Heart left ventricle (tissue), 16 donors: ENCODE results near the gene C7orf57. TPM values are rescaled to one million over a fixed set of nuclear protein-coding genes. Genes with fewer than 3 reads are reported as not detected.

Experiments
- ATAC-seq, 4 donors: fragments of 200-7000 bp; cut with Tn5 transposase; one replicate each; pipeline ENCODE4 v1.9.1; 2020 to 2022; ENCODE audit warnings: moderate library complexity in 4 of 4, mild to moderate bottlenecking in 3 of 4, moderate number of reproducible peaks in 1 of 4
- DNase-seq, 5 donors: peaks; one replicate each; pipeline ENCODE4 v3.0.0-alpha.2; 2020
- H3K27ac ChIP-seq, 12 donors: fragments of 200-600 bp; sonication (generic) in 4 of 12; one replicate each; pipeline versions ENCODE4 v1.5.0 to v1.8.0; 2016 to 2022; ENCODE audit warnings: mild to moderate bottlenecking in 2 of 12
- H3K27me3 ChIP-seq, 9 donors: fragments of 200-600 bp; sonication (generic) in 2 of 9; one replicate each; pipeline versions ENCODE4 v1.5.1 to v1.8.0; 2016 to 2022; ENCODE audit warnings: mild to moderate bottlenecking in 3 of 9
- H3K36me3 ChIP-seq, 9 donors: fragments of 200-600 bp; sonication (generic) in 2 of 9; one replicate each; pipeline versions ENCODE4 v1.5.0 to v1.8.0; 2018 to 2022; ENCODE audit warnings: mild to moderate bottlenecking in 2 of 9
- H3K4me1 ChIP-seq, 12 donors: fragments of 200-600 bp; sonication (generic) in 4 of 12; one replicate each; pipeline versions ENCODE4 v1.5.0 to v1.8.0; 2016 to 2022; ENCODE audit warnings: mild to moderate bottlenecking in 3 of 12
- H3K4me3 ChIP-seq, 12 donors: fragments of 200-600 bp; sonication (generic) in 4 of 12; one replicate each; pipeline versions ENCODE4 v1.5.0 to v1.8.0; 2017 to 2022; ENCODE audit warnings: mild to moderate bottlenecking in 9 of 12, moderate library complexity in 4 of 12
- H3K9me3 ChIP-seq, 12 donors: fragments of 200-600 bp; sonication (generic) in 4 of 12; one replicate each; pipeline versions ENCODE4 v1.5.0 to v1.8.0; 2016 to 2022; ENCODE audit warnings: mild to moderate bottlenecking in 1 of 12
- POLR2A ChIP-seq, 2 donors: fragments of 450-650 bp; IDR thresholded peaks; one replicate each; pipeline ENCODE4 v1.6.1; 2017; ENCODE audit warnings: antibody characterized with exemption in 2 of 2, mild to moderate bottlenecking in 2 of 2, moderate library complexity in 2 of 2
- WGBS, 4 donors: extraction: QIAGEN DNeasy Blood & Tissue Kit in 2 of 4; methylation state at CpG; one replicate each; pipeline versions ENCODE4 v1.1.5 to v1.1.7; 2013 to 2018; 5-methylcytosine and 5-hydroxymethylcytosine counted together
- intact Hi-C, 10 donors: fragments of 100-400 bp; cut with DNase I; formaldehyde crosslinking; loops; one replicate each; pipeline versions ENCODE4 v1.11.1 to v1.14.2; 2022
- polyA plus RNA-seq, 2 donors: library from polyadenylated mRNA; stranded (reverse); fragments of 200-250 nt; gene quantifications; one replicate each; pipeline ENCODE4 v1.2.3, GENCODE V29; 2013
- total RNA-seq, 9 donors: library from RNA; depleted of rRNA in 2 of 9; stranded (reverse); fragments of >200 nt in 2 of 9; fragmentation: NEBNext Ultra II Directional in 3 of 9; extraction: Animal tissue kit (Norgen Biotek cat#: 25700) in 3 of 9; gene quantifications; one replicate each; pipeline versions ENCODE4 v1.1.0 to v1.2.4, GENCODE V29; 2016 to 2023
- TF ChIP-seq, protein P1 (sequence below), 12 donors: fragments of 200-600 bp; sonication (generic) in 4 of 12; IDR thresholded peaks; one replicate each; pipeline versions ENCODE4 v1.5.0 to v1.8.0; 2018 to 2022; ENCODE audit warnings: antibody characterized with exemption in 12 of 12, mild to moderate bottlenecking in 5 of 12
- donor health status: ischemic (EF 13 %, LVEDD 7.1; RV severe dilation, severe dysfunction).
- donor health status: healthy with polysubstance abuse.
- donor health status: DM: no; HTN: yes; CAD: no.
- donor health status: DM: no; HTN: no; CAD: no.
- donor health status: ischemic (EF 25% LVEDD 6.9; RV normal size, moderate dysfunction).
- donor health status: ischemic (EF 25% LVEDD 5.7; RV mildly dilated, moderate dysfunction).
- donor health status: healthy.
- donor health status: DM: yes; HTN: yes; CAD: no.
- donor health status: ischemic (EF 35%, LVEDD 5.7; RV mildly dilated, moderate dysfunction).
- donor health status: nonischemic (EF 11% LVEDD 7.7; RV severe dilation, severe dysfunction).
- donor health status: DM: yes; HTN: yes; CAD: no.
- donor health status: PGD.
- donor health status: ischemic (EF 29% LVEDD 5.4; RV normal size, mild dysfunction).
- donor health status: nonischemic (EF 23%, LVEDD 6.1; RV moderate dilation, normal function).

The C7orf57 gene
- total and polyA plus RNA-seq, 11 donors, result 0.03 to 0.27 TPM; not detected in 9

DNA sequence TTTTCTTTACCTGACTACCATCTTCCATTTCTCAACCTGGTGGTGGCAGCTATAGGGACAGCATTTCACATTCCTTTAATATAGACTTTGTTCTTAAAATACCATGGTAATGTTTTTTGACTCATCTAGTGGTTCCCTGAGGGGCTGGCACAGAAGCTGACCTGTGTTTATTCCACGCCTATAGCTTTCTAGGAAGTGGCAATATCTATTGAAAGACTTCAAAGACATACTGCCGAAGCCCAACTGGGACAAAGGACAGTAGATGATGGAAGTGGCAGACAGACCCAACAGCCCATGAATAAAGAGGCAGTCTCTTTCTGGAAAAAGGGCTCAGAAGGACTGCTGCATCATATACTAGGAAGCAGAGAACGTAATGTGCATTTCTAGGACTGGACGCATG is 17.7 kb upstream of the C7orf57 start:
- ATAC-seq, result no peak
- H3K9me3 ChIP-seq, result peaks cover 0 to 15% (median 0%) of the 10 kb centered on the region in 12 donors
- no peak overlapping the region for H3K27ac ChIP-seq
- peaks cover 0 to 7% (median 0%) of the 10 kb centered on the region in 9 donors for H3K27me3 ChIP-seq
- no peaks in the 10 kb centered on the region for H3K4me1 ChIP-seq
- intact Hi-C loops, result loop anchor here in 1 of 10 donors (10.0 kb wide), 1 partner anchor 47 kb away; no protein-coding TSS in a partner anchor
- DNase-seq, result no peak
- TF ChIP-seq POLR2A (IDR thresholded peaks at IDR 0.05), result no peak
- TF ChIP-seq, protein P1, sequence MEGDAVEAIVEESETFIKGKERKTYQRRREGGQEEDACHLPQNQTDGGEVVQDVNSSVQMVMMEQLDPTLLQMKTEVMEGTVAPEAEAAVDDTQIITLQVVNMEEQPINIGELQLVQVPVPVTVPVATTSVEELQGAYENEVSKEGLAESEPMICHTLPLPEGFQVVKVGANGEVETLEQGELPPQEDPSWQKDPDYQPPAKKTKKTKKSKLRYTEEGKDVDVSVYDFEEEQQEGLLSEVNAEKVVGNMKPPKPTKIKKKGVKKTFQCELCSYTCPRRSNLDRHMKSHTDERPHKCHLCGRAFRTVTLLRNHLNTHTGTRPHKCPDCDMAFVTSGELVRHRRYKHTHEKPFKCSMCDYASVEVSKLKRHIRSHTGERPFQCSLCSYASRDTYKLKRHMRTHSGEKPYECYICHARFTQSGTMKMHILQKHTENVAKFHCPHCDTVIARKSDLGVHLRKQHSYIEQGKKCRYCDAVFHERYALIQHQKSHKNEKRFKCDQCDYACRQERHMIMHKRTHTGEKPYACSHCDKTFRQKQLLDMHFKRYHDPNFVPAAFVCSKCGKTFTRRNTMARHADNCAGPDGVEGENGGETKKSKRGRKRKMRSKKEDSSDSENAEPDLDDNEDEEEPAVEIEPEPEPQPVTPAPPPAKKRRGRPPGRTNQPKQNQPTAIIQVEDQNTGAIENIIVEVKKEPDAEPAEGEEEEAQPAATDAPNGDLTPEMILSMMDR (IDR thresholded peaks at IDR 0.05), result no peak
- H3K36me3 ChIP-seq, result no peaks in the 10 kb centered on the region
- 90 to 97% (median 92%) methylated on average over 4 of the region's 4 CpGs for WGBS, 4 donors
- no peak overlapping the region for H3K4me3 ChIP-seq

- no peak for ATAC-seq
Measured at GRCh38 chr7:48025624-48026023, 9.7 kb upstream of the C7orf57 start.

DNA sequence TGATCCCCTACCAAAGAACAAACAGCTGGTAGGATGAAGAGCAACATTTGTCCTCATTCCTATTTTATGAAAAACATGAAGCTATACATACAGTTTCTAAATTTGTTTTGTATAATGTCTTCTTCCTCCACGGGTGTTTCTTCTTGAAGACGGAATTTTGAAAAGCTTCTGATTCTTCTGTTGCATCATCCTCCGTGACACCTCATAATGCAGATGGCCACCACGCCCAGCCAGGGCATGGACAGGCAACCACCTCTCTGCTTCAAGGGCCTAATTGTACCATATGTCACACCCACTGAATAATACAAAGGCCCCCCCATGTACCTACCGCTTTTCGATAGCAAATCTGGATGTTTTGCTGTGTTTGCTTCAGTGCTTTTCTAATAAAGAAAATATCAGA is 6.4 kb upstream of the C7orf57 start, which contains the start of gene SUN3:
TSS of gene SUN3 (minus strand) at position 170 of the 400 bp plus-strand sequence. CDS start at position 1, 169 bp downstream.
- TF ChIP-seq, protein P1 (IDR thresholded peaks at IDR 0.05), result no peak
- TF ChIP-seq POLR2A (IDR thresholded peaks at IDR 0.05), result no peak
- intact Hi-C loops, result no loop called here
- Histone ChIP-seq H3K27me3 (peaks cover 0 to 33% (median 5%) of the 10 kb centered on the region in 9 donors), H3K27ac (no peak within 1 kb of the TSS), H3K36me3 (no peaks in the 10 kb centered on the region), H3K4me1 (no peaks in the 10 kb centered on the region), H3K9me3 (peaks cover 0 to 9% (median 0%) of the 10 kb centered on the region in 12 donors), H3K4me3 (no peak within 1 kb of the TSS)
- no peak for DNase-seq
- 70 to 92% (median 90%) methylated on average over 6 of the region's 6 CpGs for WGBS, 4 donors
- no peak for ATAC-seq

More at GRCh38 chr7:48025624-48026023, 9.7 kb upstream of the C7orf57 start:
- no peaks in the 10 kb centered on the region for H3K36me3 ChIP-seq
- 74 to 76% (median 75%) methylated on average over 5 of the region's 5 CpGs for WGBS, 4 donors
- TF ChIP-seq, protein P1 (IDR thresholded peaks at IDR 0.05), result no peak
- no peak for TF ChIP-seq POLR2A (IDR thresholded peaks at IDR 0.05)
- no peaks in the 10 kb centered on the region for H3K4me1 ChIP-seq
- H3K27me3 ChIP-seq, result peaks cover 0 to 14% (median 0%) of the 10 kb centered on the region in 9 donors
- H3K27ac ChIP-seq, result no peak overlapping the region
- DNase-seq, result no peak
- H3K9me3 ChIP-seq, result peaks cover 0 to 24% (median 6%) of the 10 kb centered on the region in 12 donors
- intact Hi-C loops, result no loop called here
- no peak overlapping the region for H3K4me3 ChIP-seq

DNA sequence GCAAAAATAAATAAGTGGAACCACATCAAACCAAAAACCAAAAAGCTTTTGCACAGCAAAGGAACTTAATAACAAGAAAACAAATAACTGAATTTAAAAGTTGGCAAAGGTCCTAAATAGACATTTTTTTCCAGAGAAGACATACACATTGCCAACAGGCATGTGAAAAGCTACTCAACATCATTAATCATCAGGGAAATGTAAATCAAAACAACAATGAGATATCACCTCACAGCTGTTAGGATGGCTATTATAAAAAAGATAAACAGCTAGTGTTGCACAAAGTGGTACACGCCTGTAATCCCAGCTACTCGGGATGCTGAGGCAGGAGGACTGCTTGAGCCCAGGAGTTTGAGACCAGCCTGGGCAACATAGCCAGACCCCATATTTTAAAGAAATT is 4.2 kb upstream of the C7orf57 start:
- intact Hi-C loops, result no loop called here
- Histone ChIP-seq H3K4me3 (no peak overlapping the region), H3K27ac (no peak overlapping the region), H3K27me3 (peaks cover 0 to 39% (median 7%) of the 10 kb centered on the region in 9 donors), H3K9me3 (no peaks in the 10 kb centered on the region), H3K4me1 (peaks cover 0 to 13% (median 7%) of the 10 kb centered on the region in 12 donors), H3K36me3 (no peaks in the 10 kb centered on the region)
- no peak for ATAC-seq
- no peak for TF ChIP-seq POLR2A (IDR thresholded peaks at IDR 0.05)
- TF ChIP-seq, protein P1 (IDR thresholded peaks at IDR 0.05), result no peak
- WGBS, 4 donors, result 78 to 89% (median 87%) methylated on average over 2 of the region's 2 CpGs
- no peak for DNase-seq
